ENCODE results near the gene MAPKAPK2.

Gene MAPKAPK2

DNA sequence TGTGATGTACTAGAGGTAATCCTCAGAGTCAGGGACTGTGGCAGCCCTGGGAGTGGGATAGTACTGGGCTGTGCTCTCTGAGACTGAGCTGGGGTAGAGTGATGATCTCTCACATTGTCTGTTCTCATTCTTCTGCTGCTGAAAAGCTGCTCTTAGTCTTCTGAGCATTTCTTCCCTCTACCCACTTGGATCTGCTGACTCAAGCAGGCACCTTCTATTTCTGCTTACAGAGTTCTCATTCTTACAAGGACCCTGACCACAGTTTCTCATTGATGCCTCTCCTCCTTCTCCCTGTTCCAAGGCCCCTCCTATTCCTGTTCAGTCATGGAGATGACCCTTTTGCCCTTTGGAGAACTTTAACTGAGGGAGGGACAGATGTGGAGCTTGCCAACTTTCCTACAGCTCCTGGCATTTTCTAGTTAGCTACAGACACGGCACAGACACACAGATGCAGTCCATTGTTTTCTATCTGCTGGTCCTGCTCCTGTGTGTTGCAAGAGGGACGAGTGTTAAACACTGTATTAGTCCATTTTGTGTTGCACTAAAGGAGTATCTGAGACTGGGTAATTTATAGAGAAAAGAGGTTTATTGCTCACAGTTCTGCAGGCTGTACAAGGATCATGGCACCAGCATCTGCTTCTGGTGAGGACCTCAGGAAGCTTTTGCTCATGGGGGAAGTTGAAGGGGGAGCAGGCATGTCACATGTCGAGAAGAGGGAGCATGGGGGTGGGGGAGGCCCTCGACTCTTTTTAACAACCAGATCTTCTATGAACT is 12.3 kb downstream of the MAPKAPK2 start:
- H3K4me1 ChIP-seq (ENCODE audit: insufficient read depth, low read length, severe bottlenecking): no peaks in the 10 kb centered on the region
- H3K4me3 ChIP-seq (ENCODE audit: low read depth, low read length, poor library complexity, severe bottlenecking): no peak overlapping the region
- no peaks in the 10 kb centered on the region; the same call in 1 of the 2 replicates for H4K20me1 ChIP-seq (ENCODE audit: insufficient read depth, low read length)
- H2AFZ ChIP-seq (ENCODE audit: low read length): no peak overlapping the region
- H3K79me2 ChIP-seq (ENCODE audit: insufficient read depth, low read length): no peaks in the 10 kb centered on the region
- no peak overlapping the region for H3K27ac ChIP-seq (ENCODE audit: low read depth, low read length, poor library complexity, severe bottlenecking)
- no peaks in the 10 kb centered on the region for H3K9me2 ChIP-seq (ENCODE audit: low read depth, low read length)
- TF ChIP-seq, protein P1, sequence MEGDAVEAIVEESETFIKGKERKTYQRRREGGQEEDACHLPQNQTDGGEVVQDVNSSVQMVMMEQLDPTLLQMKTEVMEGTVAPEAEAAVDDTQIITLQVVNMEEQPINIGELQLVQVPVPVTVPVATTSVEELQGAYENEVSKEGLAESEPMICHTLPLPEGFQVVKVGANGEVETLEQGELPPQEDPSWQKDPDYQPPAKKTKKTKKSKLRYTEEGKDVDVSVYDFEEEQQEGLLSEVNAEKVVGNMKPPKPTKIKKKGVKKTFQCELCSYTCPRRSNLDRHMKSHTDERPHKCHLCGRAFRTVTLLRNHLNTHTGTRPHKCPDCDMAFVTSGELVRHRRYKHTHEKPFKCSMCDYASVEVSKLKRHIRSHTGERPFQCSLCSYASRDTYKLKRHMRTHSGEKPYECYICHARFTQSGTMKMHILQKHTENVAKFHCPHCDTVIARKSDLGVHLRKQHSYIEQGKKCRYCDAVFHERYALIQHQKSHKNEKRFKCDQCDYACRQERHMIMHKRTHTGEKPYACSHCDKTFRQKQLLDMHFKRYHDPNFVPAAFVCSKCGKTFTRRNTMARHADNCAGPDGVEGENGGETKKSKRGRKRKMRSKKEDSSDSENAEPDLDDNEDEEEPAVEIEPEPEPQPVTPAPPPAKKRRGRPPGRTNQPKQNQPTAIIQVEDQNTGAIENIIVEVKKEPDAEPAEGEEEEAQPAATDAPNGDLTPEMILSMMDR (IDR thresholded peaks at IDR 0.05; ENCODE audit: low read length): no peak
- no peak for TF ChIP-seq EZH2 (IDR thresholded peaks at IDR 0.05; ENCODE audit: borderline replicate concordance, low read length)
- peaks cover 4% of the 10 kb centered on the region; the same call in 1 of the 2 replicates for H3K36me3 ChIP-seq (ENCODE audit: insufficient read depth, low read length)
- no peak overlapping the region for H3K4me2 ChIP-seq (ENCODE audit: low read length)
- no peaks in the 10 kb centered on the region for H3K9me3 ChIP-seq (ENCODE audit: low read length)
- H3K9ac ChIP-seq (ENCODE audit: low read length): no peak overlapping the region
- H3F3A ChIP-seq (ENCODE audit: insufficient read depth, low read length): no peaks in the 10 kb centered on the region
- no peaks in the 10 kb centered on the region for H3K27me3 ChIP-seq (ENCODE audit: insufficient read depth, low read length)

DNA sequence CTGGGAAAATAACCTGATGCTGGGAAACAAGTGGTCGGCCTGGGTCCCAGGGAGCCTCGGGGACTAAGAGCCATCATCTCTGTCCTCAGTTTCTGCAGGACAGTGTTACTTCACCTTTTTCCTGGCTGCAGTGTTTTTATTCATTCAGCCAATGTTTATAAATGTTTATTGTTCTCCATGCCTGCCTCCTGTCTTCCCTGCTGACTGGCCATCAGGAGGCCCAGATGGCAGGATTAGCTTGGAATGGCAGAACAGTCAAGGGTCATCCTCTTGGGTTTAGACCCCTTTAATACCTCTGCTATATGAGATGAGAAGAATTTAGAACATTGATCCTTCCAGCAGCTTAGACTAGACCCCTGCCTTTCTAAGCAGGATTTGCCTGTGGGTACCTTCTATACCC is 13.3 kb downstream of the MAPKAPK2 start:
- H3K4me2 ChIP-seq (ENCODE audit: low read length): no peak overlapping the region
- no peak overlapping the region for H2AFZ ChIP-seq (ENCODE audit: low read length)

DNA sequence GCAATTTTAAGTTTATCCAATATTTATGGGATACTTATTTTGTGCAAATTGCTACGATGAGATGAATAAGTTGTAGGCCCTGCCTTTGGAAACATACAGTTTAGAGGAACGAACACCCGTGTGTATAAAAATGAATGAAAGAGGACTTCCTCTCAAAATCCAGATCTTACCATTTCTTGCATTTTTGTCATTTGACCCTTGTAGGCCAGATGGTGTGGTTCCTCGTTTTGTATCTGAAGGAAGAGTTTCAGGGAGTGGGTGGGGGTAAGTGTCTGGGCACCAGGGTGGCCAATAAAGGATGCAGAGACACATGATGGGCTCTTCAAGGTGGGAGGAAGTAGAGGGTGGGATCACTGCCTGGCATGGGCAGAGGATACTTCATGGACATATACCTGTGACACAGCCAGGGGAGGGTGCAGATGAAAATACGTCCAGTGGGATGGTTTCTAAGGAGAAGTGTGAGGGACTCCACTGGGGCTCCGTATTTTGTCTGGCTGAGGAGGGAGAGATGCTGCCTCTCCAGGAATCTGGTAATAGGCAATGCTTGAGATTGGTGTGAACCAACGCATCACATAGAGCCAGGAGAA is 14.4 kb downstream of the MAPKAPK2 start:
- no peaks in the 10 kb centered on the region; the same call in 1 of the 2 replicates for H4K20me1 ChIP-seq (ENCODE audit: insufficient read depth, low read length)

More for the DNA sequence above, 13.3 kb downstream of the MAPKAPK2 start:
- Histone ChIP-seq H3K27ac (ENCODE audit: low read depth, low read length, poor library complexity, severe bottlenecking) (no peak overlapping the region), H3K27me3 (ENCODE audit: insufficient read depth, low read length) (no peaks in the 10 kb centered on the region), H3K4me1 (ENCODE audit: insufficient read depth, low read length, severe bottlenecking) (no peaks in the 10 kb centered on the region), H3K9me2 (ENCODE audit: low read depth, low read length) (no peaks in the 10 kb centered on the region), H3K9me3 (ENCODE audit: low read length) (no peaks in the 10 kb centered on the region), H3K36me3 (ENCODE audit: insufficient read depth, low read length) (peaks cover 4% of the 10 kb centered on the region; the same call in 1 of the 2 replicates), H3F3A (ENCODE audit: insufficient read depth, low read length) (no peaks in the 10 kb centered on the region), H3K9ac (ENCODE audit: low read length) (no peak overlapping the region), H3K4me3 (ENCODE audit: low read depth, low read length, poor library complexity, severe bottlenecking) (no peak overlapping the region), H4K20me1 (ENCODE audit: insufficient read depth, low read length) (no peaks in the 10 kb centered on the region; the same call in 1 of the 2 replicates), H3K79me2 (ENCODE audit: insufficient read depth, low read length) (no peaks in the 10 kb centered on the region)
- TF ChIP-seq, protein P1 (IDR thresholded peaks at IDR 0.05; ENCODE audit: low read length): no peak
- TF ChIP-seq EZH2 (IDR thresholded peaks at IDR 0.05; ENCODE audit: borderline replicate concordance, low read length): no peak

More for the DNA sequence above, 14.4 kb downstream of the MAPKAPK2 start:
- no peak overlapping the region for H3K4me3 ChIP-seq (ENCODE audit: low read depth, low read length, poor library complexity, severe bottlenecking)
- H3F3A ChIP-seq (ENCODE audit: insufficient read depth, low read length): no peaks in the 10 kb centered on the region
- H3K4me2 ChIP-seq (ENCODE audit: low read length): no peak overlapping the region
- no peak overlapping the region for H2AFZ ChIP-seq (ENCODE audit: low read length)
- H3K79me2 ChIP-seq (ENCODE audit: insufficient read depth, low read length): no peaks in the 10 kb centered on the region
- H3K9me3 ChIP-seq (ENCODE audit: low read length): no peaks in the 10 kb centered on the region
- H3K27me3 ChIP-seq (ENCODE audit: insufficient read depth, low read length): no peaks in the 10 kb centered on the region
- no peaks in the 10 kb centered on the region for H3K4me1 ChIP-seq (ENCODE audit: insufficient read depth, low read length, severe bottlenecking)
- TF ChIP-seq EZH2 (IDR thresholded peaks at IDR 0.05; ENCODE audit: borderline replicate concordance, low read length): no peak
- TF ChIP-seq, protein P1 (IDR thresholded peaks at IDR 0.05; ENCODE audit: low read length): no peak
- no peaks in the 10 kb centered on the region for H3K9me2 ChIP-seq (ENCODE audit: low read depth, low read length)
- H3K9ac ChIP-seq (ENCODE audit: low read length): no peak overlapping the region
- no peak overlapping the region for H3K27ac ChIP-seq (ENCODE audit: low read depth, low read length, poor library complexity, severe bottlenecking)
- H3K36me3 ChIP-seq (ENCODE audit: insufficient read depth, low read length): peaks cover 4% of the 10 kb centered on the region; the same call in 1 of the 2 replicates

Data from OCI-LY1 (cell line).